Vagina (tissue), 2 donors: ENCODE results near the gene RGS9BP. TPM values are rescaled to one million over a fixed set of nuclear protein-coding genes. Genes with fewer than 3 reads are reported as not detected.

Experiments used
- DNase-seq, 2 donors: peaks; one replicate each; pipeline ENCODE4 v3.0.0-alpha.2; 2017; ENCODE audit errors: extremely low spot score in 2 of 2
- H3K27ac ChIP-seq: fragments of 200-600 bp; sonication (generic); one replicate; pipeline ENCODE4 v1.5.1; 2019
- H3K27me3 ChIP-seq: fragments of 200-600 bp; sonication (generic); one replicate; pipeline ENCODE4 v1.5.1; 2019
- H3K36me3 ChIP-seq, 2 donors: fragments of 200-600 bp; sonication (generic); one replicate each; pipeline ENCODE4 v1.5.1; 2017 to 2019
- H3K4me1 ChIP-seq: fragments of 200-600 bp; sonication (generic); one replicate; pipeline ENCODE4 v1.5.1; 2019
- H3K4me3 ChIP-seq, 2 donors: fragments of 200-600 bp; sonication (generic); 1 replicate in 1 of 2; 2 replicates in 1 of 2; pipeline ENCODE4 v1.5.1; 2016 to 2019
- H3K9me3 ChIP-seq: fragments of 200-600 bp; sonication (generic); one replicate; pipeline ENCODE4 v1.5.1; 2019
- CTCF ChIP-seq, 3 experiments: fragments of 450-650 bp in 2 of 3; fragments of 200-600 bp in 1 of 3; sonication (generic) in 1 of 3; IDR thresholded peaks; one replicate each; pipeline ENCODE4 v1.5.1; 2017 to 2019; ENCODE audit warnings: antibody characterized with exemption in 3 of 3, mild to moderate bottlenecking in 2 of 3, moderate library complexity in 2 of 3
- POLR2A ChIP-seq, 2 donors: fragments of 450-650 bp; IDR thresholded peaks; one replicate each; pipeline ENCODE4 v1.6.1; 2017; ENCODE audit warnings: antibody characterized with exemption in 2 of 2, mild to moderate bottlenecking in 2 of 2, moderate library complexity in 2 of 2
- POLR2AphosphoS5 ChIP-seq, 2 donors: sonication (generic); formaldehyde crosslinking; IDR thresholded peaks; one replicate each; pipeline ENCODE4 v1.9.0; 2017; ENCODE audit warnings: antibody characterized with exemption in 2 of 2, mild to moderate bottlenecking in 2 of 2, low read depth in 1 of 2; ENCODE audit not compliant: insufficient read depth in 1 of 2
- intact Hi-C: fragments of 100-400 bp; cut with DNase I; formaldehyde crosslinking; loops from one replicate; pipeline ENCODE4 v1.15.1; 2023
- total RNA-seq: library from RNA; depleted of rRNA; stranded (reverse); fragments of >200 nt; gene quantifications from one replicate; pipeline ENCODE4 v1.2.3, GENCODE V29; 2016

RGS9BP gene
- total RNA-seq, 1 donor from 2014 or later = 0.49 TPM

GRCh38 chr19:32669310-32669709, 6.3 kb upstream of the RGS9BP start:
- Histone ChIP-seq H3K4me1 (peaks cover 49% of the 10 kb centered on the region), H3K9me3 (no peaks in the 10 kb centered on the region)
- intact Hi-C loops = no loop called here

GRCh38 chr19:32671883-32672593, 3.6 kb upstream of the RGS9BP start:
- no peak for DNase-seq
- Histone ChIP-seq H3K27ac (no peak overlapping the region), H3K36me3 (no peaks in the 10 kb centered on the region), H3K4me3 (no peak overlapping the region), H3K9me3 (no peaks in the 10 kb centered on the region), H3K27me3 (no peaks in the 10 kb centered on the region), H3K4me1 (peaks cover 58% of the 10 kb centered on the region)
- no peak for TF ChIP-seq CTCF (IDR thresholded peaks at IDR 0.05)
- no peak for TF ChIP-seq POLR2AphosphoS5 (IDR thresholded peaks at IDR 0.05; ENCODE audit: insufficient read depth in 1 of 2, low read depth in 1 of 2)
- no peak for TF ChIP-seq POLR2A (IDR thresholded peaks at IDR 0.05)
- intact Hi-C loops = no loop called here

More at GRCh38 chr19:32669310-32669709, 6.3 kb upstream of the RGS9BP start:
- Histone ChIP-seq H3K27ac (no peak overlapping the region), H3K27me3 (no peaks in the 10 kb centered on the region), H3K4me3 (no peak overlapping the region), H3K36me3 (no peaks in the 10 kb centered on the region)
- no peak for DNase-seq
- TF ChIP-seq POLR2AphosphoS5 (IDR thresholded peaks at IDR 0.05; ENCODE audit: insufficient read depth in 1 of 2, low read depth in 1 of 2) (no peak), POLR2A (IDR thresholded peaks at IDR 0.05) (no peak), CTCF (IDR thresholded peaks at IDR 0.05) (no peak)

GRCh38 chr19:32672841-32673240, 2.8 kb upstream of the RGS9BP start:
- TF ChIP-seq POLR2AphosphoS5 (IDR thresholded peaks at IDR 0.05; ENCODE audit: insufficient read depth in 1 of 2, low read depth in 1 of 2) (no peak), POLR2A (IDR thresholded peaks at IDR 0.05) (no peak), CTCF (IDR thresholded peaks at IDR 0.05) (no peak)
- intact Hi-C loops = no loop called here
- H3K9me3 ChIP-seq = no peaks in the 10 kb centered on the region
- H3K27me3 ChIP-seq = no peaks in the 10 kb centered on the region
- no peaks in the 10 kb centered on the region for H3K36me3 ChIP-seq
- no peak overlapping the region for H3K27ac ChIP-seq
- DNase-seq = no peak
- H3K4me1 ChIP-seq = peaks cover 58% of the 10 kb centered on the region
- no peak overlapping the region for H3K4me3 ChIP-seq

- TF ChIP-seq CTCF (IDR thresholded peaks at IDR 0.05) = no peak
- TF ChIP-seq POLR2A (IDR thresholded peaks at IDR 0.05) = no peak
- TF ChIP-seq POLR2AphosphoS5 (IDR thresholded peaks at IDR 0.05; ENCODE audit: insufficient read depth in 1 of 2, low read depth in 1 of 2) = no peak
- intact Hi-C loops = no loop called here
- no peak for DNase-seq
- Histone ChIP-seq H3K9me3 (no peaks in the 10 kb centered on the region), H3K27me3 (no peaks in the 10 kb centered on the region), H3K27ac (no peak overlapping the region), H3K4me3 (no peak overlapping the region), H3K4me1 (peaks cover 58% of the 10 kb centered on the region), H3K36me3 (no peaks in the 10 kb centered on the region)
Observed at GRCh38 chr19:32673573-32673972, 2.1 kb upstream of the RGS9BP start.

- Histone ChIP-seq H3K27me3 (no peaks in the 10 kb centered on the region), H3K27ac (peak overlapping the region; percentile 84), H3K9me3 (no peaks in the 10 kb centered on the region), H3K4me3 (peak overlapping the region; percentile 85 to 98), H3K36me3 (no peaks in the 10 kb centered on the region), H3K4me1 (peaks cover 54% of the 10 kb centered on the region)
- no peak for DNase-seq
- TF ChIP-seq POLR2AphosphoS5 (IDR thresholded peaks at IDR 0.05; ENCODE audit: insufficient read depth in 1 of 2, low read depth in 1 of 2) (no peak), POLR2A (IDR thresholded peaks at IDR 0.05) (no peak), CTCF (IDR thresholded peaks at IDR 0.05) (no peak)
- intact Hi-C loops = no loop called here
Observed at GRCh38 chr19:32674153-32674930, 1.3 kb upstream of the RGS9BP start.
